Ureter (tissue), 1 donor: ENCODE results near the gene ERICH2. TPM values are rescaled to one million over a fixed set of nuclear protein-coding genes. Genes with fewer than 3 reads are reported as not detected.

Experiments used
- DNase-seq: peaks from one replicate; pipeline ENCODE4 v3.0.0-alpha.2; 2020; ENCODE audit warnings: low spot score
- total RNA-seq: library from RNA; stranded (reverse); gene quantifications from one replicate; pipeline ENCODE4 v1.2.4, GENCODE V29; 2023
- donor health status: DM: yes; HTN: yes; CAD: no.

The ERICH2 gene
- total RNA-seq, 1 donor from 2014 or later, result 1.4 TPM

- DNase-seq, result no peak
These were observed 47.2 kb downstream of the ERICH2 start for GRCh38 chr2:170817093-170818035.

- no peak for DNase-seq
These were observed 48.0 kb downstream of the ERICH2 start for GRCh38 chr2:170818036-170818751.

GRCh38 chr2:170818752-170819470 lies 48.7 kb downstream of the ERICH2 start:
- DNase-seq, result no peak

GRCh38 chr2:170819680-170820664 lies 49.8 kb downstream of the ERICH2 start:
- no peak for DNase-seq

- no peak for DNase-seq
These were observed 50.8 kb downstream of the ERICH2 start for GRCh38 chr2:170820757-170821530.

GRCh38 chr2:170821531-170822289 lies 51.5 kb downstream of the ERICH2 start:
- no peak for DNase-seq

- no peak for DNase-seq
These were observed 52.3 kb downstream of the ERICH2 start for GRCh38 chr2:170822290-170823087.

- no peak for DNase-seq
These were observed 53.1 kb downstream of the ERICH2 start for GRCh38 chr2:170823088-170823897.

- no peak for DNase-seq
These were observed 53.7 kb downstream of the ERICH2 start for GRCh38 chr2:170823898-170824215.

- no peak for DNase-seq
These were observed 54.4 kb downstream of the ERICH2 start for GRCh38 chr2:170824526-170825015.

GRCh38 chr2:170827841-170828532 lies 57.8 kb downstream of the ERICH2 start:
- DNase-seq, result no peak

GRCh38 chr2:170828533-170828916 lies 58.3 kb downstream of the ERICH2 start:
- DNase-seq, result no peak

GRCh38 chr2:170829036-170829435 lies 58.9 kb downstream of the ERICH2 start:
- DNase-seq, result no peak

GRCh38 chr2:170830166-170830565 lies 60.0 kb downstream of the ERICH2 start:
- DNase-seq, result no peak

- no peak for DNase-seq
These were observed 60.9 kb downstream of the ERICH2 start for GRCh38 chr2:170831115-170831514.

- no peak for DNase-seq
These were observed 65.8 kb downstream of the ERICH2 start for GRCh38 chr2:170836027-170836426.

GRCh38 chr2:170840717-170841210 lies 70.6 kb downstream of the ERICH2 start:
- DNase-seq, result no peak
